Limb (tissue), 2 donors: Measurements from ENCODE around the gene PTGR2.
"Not testable (repeated sequence)": the region's sequence is repeated elsewhere in the genome, so short reads cannot be mapped to it uniquely, and the experiment has no call there.

Experiments used
- DNase-seq, 2 donors: peaks; one replicate each; pipeline ENCODE4 v3.0.0-alpha.2; 2016; ENCODE audit errors: extremely low spot score in 2 of 2

PTGR2 gene

GRCh38 chr14:73833034-73833433 is 18.6 kb upstream of the PTGR2 start:
- peak in 1 of 2 donors; percentile 26 for DNase-seq

GRCh38 chr14:73833530-73834260 is 17.9 kb upstream of the PTGR2 start:
- peak; percentile 29 to 62 for DNase-seq

- DNase-seq, result no peak
Observed at GRCh38 chr14:73834261-73834625, 17.4 kb upstream of the PTGR2 start.

DNA sequence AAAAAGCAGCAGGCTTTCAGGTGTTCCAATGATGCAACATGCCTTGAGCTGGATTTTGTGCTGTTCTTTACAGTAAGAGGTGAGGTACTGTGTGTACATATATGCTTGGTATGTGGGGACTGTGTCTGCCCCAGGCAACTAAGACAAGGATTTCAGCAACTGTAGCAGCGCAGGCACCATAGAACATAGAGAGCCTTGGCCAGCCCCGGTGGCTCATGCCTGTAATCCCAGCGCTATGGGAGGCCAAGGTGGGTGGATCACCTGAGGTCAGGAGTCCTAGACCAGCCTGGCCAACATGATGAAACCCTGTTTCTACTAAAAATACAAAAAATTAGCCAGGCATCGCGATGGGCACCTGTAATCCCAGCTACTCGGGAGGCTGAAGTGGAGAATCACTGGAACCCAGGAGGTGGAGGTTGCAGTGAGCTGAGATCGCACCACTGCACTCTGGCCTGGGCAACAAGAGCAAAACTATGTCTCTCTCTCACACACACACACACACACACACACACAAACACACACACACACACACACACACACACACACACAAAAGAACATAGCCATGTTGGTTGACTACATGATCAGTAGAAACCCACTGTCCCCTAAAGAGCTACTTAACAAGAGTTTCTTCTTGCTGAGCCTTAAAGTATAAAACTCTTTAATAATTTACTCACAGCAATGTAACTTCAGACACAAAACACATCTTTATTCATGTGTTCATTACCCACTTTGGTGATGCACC is 13.2 kb upstream of the PTGR2 start:
- not testable (repeated sequence) for DNase-seq

DNA sequence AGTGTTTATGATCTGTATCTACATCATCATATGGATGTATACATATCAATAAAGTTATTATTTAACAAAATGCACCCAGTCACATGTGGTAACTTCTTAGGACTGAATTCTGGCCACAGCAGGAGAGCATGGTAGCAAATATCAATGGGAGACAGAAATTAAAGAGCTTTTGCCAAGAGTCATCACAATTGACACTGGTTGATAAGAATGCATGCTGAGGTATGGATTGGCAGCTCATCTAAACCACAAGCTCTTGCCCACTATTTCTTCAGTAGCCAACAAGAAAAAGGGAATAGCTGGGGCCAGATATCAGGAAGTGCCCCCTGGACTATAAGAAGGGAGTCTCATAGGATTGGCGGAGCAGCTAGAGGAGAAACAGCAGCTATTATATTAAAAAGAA is 9.4 kb upstream of the PTGR2 start:
- no peak for DNase-seq

- DNase-seq, result no peak
Observed at GRCh38 chr14:73842851-73843250, 8.8 kb upstream of the PTGR2 start.

GRCh38 chr14:73843296-73843695 is 8.3 kb upstream of the PTGR2 start:
- DNase-seq, result no peak

- DNase-seq, result no peak
Observed at GRCh38 chr14:73846947-73847346, 4.7 kb upstream of the PTGR2 start.

- peak in 1 of 2 donors; percentile 31 for DNase-seq
Observed at GRCh38 chr14:73851000-73851399, 631 bp upstream of the PTGR2 start.

GRCh38 chr14:73859145-73859544 is 7.5 kb downstream of the PTGR2 start:
- DNase-seq, result no peak

GRCh38 chr14:73861073-73861472 is 9.4 kb downstream of the PTGR2 start:
- DNase-seq, result no peak

GRCh38 chr14:73862480-73862879 is 10.8 kb downstream of the PTGR2 start:
- DNase-seq, result no peak

DNA sequence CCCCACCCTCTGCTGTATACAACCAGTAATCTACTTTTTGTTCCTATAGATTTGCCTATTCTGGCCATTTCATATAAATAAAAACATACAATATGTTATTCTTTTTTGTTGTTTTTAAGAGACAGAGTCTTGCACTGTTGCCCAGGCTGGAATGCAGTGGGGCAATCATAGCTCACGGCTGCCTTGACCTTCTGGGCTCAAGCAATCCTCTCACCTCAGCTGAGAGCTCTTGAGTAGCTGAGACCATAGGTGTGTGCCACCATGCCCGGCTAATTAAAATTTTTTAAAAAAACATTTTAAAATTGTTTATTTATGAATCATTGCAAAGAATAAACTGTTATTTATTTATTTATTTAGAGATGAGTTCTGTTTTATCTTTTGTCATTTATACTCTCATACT is 11.6 kb downstream of the PTGR2 start:
- no peak for DNase-seq

DNA sequence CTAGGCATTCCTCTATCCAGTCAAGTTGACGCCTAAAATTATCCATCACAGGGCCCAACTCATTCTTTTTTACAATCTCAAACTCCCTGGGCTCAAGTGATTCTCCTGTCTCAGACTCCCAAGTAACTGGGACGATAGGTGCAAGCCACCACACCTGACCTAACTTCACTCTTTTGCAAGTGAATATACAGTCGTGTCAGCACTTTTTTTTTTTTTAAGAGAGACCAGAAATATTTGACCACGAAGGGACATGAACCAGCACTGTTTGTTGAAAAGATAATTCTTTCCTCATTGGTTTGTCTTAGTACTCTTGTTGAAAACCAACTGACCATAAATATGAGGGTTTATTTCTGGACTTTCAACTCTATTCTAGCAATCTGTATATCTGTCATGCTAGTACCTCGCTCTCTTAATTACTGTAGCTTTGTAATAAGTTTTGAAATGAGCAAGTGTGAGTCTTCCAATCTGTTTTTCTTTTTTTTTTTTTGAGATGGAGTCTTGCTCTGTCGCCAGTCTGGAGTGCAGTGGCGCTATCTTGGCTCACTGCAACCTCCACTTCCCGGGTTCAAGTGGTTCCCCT is 14.0 kb downstream of the PTGR2 start:
- no peak for DNase-seq

DNA sequence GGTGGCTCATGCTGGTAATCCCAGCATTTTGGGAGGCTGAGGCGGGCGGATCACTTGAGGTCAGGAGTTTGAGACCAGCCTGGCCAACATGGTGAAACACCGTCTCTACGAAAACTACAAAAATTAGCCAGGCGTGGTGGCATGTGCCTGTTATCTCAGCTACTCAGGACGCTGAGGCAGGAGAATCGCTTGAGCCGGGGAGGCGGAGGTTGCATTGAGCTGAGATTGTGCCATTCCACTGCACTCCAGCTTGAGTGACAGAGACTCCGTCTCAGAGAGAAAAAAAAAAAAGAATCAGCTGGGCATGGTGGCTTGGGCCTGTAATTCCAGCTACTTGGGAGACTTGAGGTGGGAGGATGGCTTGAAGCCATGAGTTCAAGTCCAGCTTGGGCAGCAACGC is 18.1 kb downstream of the PTGR2 start:
- not testable (repeated sequence) for DNase-seq

DNA sequence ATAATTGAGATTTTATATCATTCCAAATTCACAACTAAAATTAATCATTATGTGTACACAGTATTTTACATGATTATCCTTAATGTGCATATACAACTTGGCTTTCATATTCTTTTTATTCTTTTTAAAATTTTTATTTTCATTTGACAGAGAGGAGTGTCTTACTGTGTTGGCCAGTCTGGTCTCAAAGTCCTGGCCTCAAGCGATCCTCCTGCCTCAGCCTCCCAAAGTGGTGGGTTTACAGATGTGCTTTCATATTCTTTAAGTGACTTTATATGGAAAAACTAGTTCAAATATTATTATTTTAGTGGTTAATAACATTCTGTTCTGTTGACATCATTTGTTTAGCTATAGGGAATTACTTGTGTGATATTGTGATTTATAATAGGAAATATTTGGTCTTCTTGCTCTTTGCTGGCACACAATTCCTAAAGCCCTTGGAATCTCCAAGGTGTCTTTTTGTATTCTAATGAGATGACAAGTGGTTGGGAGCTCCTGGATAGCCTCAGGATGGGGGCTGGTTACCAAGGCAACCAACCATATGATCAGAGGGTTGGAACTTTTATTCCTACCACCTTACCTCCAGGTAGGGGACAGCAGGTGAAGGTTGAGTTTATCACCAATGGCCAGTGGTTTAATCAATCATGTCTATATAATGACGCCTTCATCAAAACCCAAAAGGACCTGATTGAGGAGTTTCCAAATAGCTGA is 19.0 kb downstream of the PTGR2 start:
- no peak for DNase-seq

DNA sequence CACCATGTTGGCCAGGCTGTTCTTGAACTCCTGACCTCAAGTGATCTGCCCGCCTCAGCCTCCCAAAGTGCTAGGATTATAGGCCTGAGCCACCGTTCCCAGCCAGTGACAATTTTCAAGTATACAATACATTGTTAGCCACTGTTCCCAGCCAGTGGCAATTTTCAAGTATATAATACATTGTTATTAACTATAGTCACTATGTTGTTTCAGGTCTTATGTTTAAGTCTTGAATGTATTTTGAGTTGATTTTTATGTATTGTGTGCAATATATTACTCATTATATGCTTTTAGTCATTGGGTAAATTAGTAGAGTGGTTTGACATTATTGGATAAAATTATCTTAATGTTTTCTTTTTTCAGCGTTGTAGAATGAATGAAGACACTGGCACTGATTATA is 22.0 kb downstream of the PTGR2 start:
- DNase-seq, result no peak

- DNase-seq, result no peak
Observed at GRCh38 chr14:73877790-73878189, 26.2 kb downstream of the PTGR2 start.

- DNase-seq, result no peak
Observed at GRCh38 chr14:73878436-73878835, 26.8 kb downstream of the PTGR2 start.

DNA sequence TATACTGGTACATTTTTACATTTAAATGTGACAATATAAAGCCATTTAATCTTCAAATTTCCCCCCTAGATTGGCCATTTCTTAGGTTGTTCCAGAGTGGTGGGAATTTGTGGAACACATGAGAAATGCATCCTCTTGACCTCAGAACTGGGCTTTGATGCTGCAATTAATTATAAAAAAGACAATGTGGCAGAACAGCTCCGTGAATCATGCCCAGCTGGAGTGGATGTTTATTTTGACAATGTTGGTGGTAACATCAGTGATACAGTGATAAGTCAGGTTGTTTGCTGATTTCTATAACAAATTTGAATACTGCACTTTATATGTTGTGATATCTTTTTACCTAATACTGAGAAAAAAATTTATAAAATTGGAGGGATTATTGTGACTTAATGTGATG is 27.4 kb downstream of the PTGR2 start:
- no peak for DNase-seq

DNA sequence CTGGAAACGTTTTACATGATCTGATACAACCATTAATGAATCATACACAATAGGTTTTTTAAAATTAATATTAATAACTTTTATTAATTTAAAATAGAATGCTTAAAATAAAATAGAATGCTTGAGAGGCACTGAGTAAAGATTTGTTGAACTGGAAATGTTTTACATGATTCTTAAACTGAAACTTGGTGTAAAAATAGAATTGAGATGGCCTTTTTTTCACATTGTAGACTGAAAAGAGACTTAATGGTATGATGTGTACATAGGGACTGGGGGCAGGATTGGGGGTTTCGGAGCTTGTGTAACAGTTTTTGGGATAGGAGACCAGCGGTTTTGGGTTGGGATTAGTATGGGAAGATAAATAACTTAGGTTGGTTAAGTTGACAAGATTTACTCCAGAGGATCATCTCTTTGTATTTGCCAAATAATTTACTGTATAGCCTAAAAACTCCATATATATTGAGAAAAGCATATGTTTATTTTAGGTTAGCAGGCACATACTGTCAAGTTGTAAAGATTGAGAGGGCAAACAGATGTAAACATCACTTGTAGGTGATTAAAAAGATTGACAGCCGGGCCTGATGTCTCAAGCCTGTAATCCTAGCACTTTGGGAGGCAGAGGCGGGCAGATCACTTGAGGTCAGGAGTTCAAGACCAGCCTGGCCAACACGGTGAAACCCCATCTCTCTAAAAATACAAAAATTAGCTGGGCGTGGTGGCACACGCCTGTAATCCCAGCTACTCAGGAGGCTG is 33.0 kb downstream of the PTGR2 start:
- DNase-seq, result no peak
